WTC11 (cell line): Measurements from ENCODE around the gene YARS1.

Experiments used
- EMX1 ChIP-seq: fragments of 250-450 bp; sonication (Bioruptor Pico); IDR thresholded peaks from 2 replicates; pipeline ENCODE4 v1.8.0; 2021; ENCODE audit warnings: mild to moderate bottlenecking
- FOXJ3 ChIP-seq: sonication (generic); formaldehyde crosslinking; IDR thresholded peaks from 2 replicates; pipeline ENCODE4 v1.9.0; 2021; ENCODE audit warnings: missing genetic modification reagents, mild to moderate bottlenecking, borderline replicate concordance
- FOXK1 ChIP-seq: sonication (generic); formaldehyde crosslinking; IDR thresholded peaks from 2 replicates; pipeline ENCODE4 v1.8.0; 2022; ENCODE audit warnings: mild to moderate bottlenecking, moderate library complexity, missing genetic modification reagents
- NFE2L1 ChIP-seq: sonication (generic); formaldehyde crosslinking; IDR thresholded peaks from 2 replicates; pipeline ENCODE4 v1.8.1; 2023; ENCODE audit warnings: missing genetic modification reagents
- NR1H2 ChIP-seq: sonication (generic); formaldehyde crosslinking; IDR thresholded peaks from 2 replicates; pipeline ENCODE4 v1.9.0; 2021; ENCODE audit warnings: mild to moderate bottlenecking, moderate library complexity, missing genetic modification reagents
- SP1 ChIP-seq: sonication (generic); formaldehyde crosslinking; conservative IDR thresholded peaks from 2 replicates; pipeline ENCODE4 v1.8.1; 2022; ENCODE audit warnings: missing genetic modification reagents
- ZNF138 ChIP-seq: sonication (generic); formaldehyde crosslinking; conservative IDR thresholded peaks from 2 replicates; pipeline ENCODE4 v1.8.1; 2022; ENCODE audit warnings: mild to moderate bottlenecking, moderate library complexity, missing genetic modification reagents
- TF ChIP-seq, protein P1 (sequence below): sonication (generic); formaldehyde crosslinking; conservative IDR thresholded peaks from 2 replicates; pipeline ENCODE4 v1.8.1; 2022; ENCODE audit warnings: mild to moderate bottlenecking, missing genetic modification reagents
- TF ChIP-seq, protein P2 (sequence below): fragments of 200-600 bp; IDR thresholded peaks from 2 replicates; pipeline ENCODE4 v1.8.0; 2022; ENCODE audit warnings: antibody characterized with exemption
- TF ChIP-seq, protein P3 (sequence below): fragments of 250-450 bp; sonication (Bioruptor Pico); IDR thresholded peaks from 2 replicates; pipeline ENCODE4 v2.1.2; 2022; ENCODE audit warnings: mild to moderate bottlenecking, moderate library complexity
- TF ChIP-seq, protein P4 (sequence below): sonication (generic); formaldehyde crosslinking; IDR thresholded peaks from 2 replicates; pipeline ENCODE4 v1.8.1; 2023; ENCODE audit warnings: mild to moderate bottlenecking, missing genetic modification reagents
- TF ChIP-seq, protein P5 (sequence below): fragments of 250-450 bp; sonication (Bioruptor Pico); IDR thresholded peaks from 2 replicates; pipeline ENCODE4 v1.9.0; 2021; ENCODE audit warnings: mild to moderate bottlenecking, borderline replicate concordance

DNA sequence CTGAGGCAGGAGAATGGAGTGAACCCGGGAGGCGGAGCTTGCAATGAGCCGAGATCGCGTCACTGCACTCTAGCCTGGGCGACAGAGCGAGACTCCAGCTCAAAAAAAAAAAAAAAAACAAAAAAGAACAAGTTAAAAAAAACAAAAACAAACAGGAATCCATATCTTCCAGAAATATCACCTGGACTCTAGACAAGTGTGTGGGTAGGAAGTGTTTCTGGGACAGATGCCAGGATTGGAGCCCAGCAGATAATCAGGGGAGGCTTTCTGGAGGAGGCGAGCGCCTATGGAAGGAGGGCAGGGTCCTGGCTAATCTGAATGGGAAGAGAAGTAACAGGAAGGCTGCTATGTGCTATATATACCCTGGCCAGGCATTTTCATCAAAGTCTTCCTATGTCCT is 71.0 kb downstream of the YARS1 start:
- TF ChIP-seq NR1H2 (CRISPR knock-in tag), result no peak
- TF ChIP-seq NFE2L1, result no peak
- TF ChIP-seq, protein P1, sequence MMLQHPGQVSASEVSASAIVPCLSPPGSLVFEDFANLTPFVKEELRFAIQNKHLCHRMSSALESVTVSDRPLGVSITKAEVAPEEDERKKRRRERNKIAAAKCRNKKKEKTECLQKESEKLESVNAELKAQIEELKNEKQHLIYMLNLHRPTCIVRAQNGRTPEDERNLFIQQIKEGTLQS, result no peak
- TF ChIP-seq, protein P2, sequence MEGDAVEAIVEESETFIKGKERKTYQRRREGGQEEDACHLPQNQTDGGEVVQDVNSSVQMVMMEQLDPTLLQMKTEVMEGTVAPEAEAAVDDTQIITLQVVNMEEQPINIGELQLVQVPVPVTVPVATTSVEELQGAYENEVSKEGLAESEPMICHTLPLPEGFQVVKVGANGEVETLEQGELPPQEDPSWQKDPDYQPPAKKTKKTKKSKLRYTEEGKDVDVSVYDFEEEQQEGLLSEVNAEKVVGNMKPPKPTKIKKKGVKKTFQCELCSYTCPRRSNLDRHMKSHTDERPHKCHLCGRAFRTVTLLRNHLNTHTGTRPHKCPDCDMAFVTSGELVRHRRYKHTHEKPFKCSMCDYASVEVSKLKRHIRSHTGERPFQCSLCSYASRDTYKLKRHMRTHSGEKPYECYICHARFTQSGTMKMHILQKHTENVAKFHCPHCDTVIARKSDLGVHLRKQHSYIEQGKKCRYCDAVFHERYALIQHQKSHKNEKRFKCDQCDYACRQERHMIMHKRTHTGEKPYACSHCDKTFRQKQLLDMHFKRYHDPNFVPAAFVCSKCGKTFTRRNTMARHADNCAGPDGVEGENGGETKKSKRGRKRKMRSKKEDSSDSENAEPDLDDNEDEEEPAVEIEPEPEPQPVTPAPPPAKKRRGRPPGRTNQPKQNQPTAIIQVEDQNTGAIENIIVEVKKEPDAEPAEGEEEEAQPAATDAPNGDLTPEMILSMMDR, result no peak
- TF ChIP-seq ZNF138 (CRISPR knock-in tag), result no peak
- TF ChIP-seq, protein P3, sequence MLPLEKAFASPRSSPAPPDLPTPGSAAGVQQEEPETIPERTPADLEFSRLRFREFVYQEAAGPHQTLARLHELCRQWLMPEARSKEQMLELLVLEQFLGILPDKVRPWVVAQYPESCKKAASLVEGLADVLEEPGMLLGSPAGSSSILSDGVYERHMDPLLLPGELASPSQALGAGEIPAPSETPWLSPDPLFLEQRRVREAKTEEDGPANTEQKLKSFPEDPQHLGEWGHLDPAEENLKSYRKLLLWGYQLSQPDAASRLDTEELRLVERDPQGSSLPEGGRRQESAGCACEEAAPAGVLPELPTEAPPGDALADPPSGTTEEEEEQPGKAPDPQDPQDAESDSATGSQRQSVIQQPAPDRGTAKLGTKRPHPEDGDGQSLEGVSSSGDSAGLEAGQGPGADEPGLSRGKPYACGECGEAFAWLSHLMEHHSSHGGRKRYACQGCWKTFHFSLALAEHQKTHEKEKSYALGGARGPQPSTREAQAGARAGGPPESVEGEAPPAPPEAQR (CRISPR knock-in tag), result no peak
- no peak for TF ChIP-seq EMX1 (CRISPR knock-in tag)
- TF ChIP-seq FOXK1, result no peak
- no peak for TF ChIP-seq SP1
- TF ChIP-seq FOXJ3, result no peak
- TF ChIP-seq, protein P4, sequence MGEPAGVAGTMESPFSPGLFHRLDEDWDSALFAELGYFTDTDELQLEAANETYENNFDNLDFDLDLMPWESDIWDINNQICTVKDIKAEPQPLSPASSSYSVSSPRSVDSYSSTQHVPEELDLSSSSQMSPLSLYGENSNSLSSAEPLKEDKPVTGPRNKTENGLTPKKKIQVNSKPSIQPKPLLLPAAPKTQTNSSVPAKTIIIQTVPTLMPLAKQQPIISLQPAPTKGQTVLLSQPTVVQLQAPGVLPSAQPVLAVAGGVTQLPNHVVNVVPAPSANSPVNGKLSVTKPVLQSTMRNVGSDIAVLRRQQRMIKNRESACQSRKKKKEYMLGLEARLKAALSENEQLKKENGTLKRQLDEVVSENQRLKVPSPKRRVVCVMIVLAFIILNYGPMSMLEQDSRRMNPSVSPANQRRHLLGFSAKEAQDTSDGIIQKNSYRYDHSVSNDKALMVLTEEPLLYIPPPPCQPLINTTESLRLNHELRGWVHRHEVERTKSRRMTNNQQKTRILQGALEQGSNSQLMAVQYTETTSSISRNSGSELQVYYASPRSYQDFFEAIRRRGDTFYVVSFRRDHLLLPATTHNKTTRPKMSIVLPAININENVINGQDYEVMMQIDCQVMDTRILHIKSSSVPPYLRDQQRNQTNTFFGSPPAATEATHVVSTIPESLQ (CRISPR knock-in tag), result no peak
- TF ChIP-seq, protein P5, sequence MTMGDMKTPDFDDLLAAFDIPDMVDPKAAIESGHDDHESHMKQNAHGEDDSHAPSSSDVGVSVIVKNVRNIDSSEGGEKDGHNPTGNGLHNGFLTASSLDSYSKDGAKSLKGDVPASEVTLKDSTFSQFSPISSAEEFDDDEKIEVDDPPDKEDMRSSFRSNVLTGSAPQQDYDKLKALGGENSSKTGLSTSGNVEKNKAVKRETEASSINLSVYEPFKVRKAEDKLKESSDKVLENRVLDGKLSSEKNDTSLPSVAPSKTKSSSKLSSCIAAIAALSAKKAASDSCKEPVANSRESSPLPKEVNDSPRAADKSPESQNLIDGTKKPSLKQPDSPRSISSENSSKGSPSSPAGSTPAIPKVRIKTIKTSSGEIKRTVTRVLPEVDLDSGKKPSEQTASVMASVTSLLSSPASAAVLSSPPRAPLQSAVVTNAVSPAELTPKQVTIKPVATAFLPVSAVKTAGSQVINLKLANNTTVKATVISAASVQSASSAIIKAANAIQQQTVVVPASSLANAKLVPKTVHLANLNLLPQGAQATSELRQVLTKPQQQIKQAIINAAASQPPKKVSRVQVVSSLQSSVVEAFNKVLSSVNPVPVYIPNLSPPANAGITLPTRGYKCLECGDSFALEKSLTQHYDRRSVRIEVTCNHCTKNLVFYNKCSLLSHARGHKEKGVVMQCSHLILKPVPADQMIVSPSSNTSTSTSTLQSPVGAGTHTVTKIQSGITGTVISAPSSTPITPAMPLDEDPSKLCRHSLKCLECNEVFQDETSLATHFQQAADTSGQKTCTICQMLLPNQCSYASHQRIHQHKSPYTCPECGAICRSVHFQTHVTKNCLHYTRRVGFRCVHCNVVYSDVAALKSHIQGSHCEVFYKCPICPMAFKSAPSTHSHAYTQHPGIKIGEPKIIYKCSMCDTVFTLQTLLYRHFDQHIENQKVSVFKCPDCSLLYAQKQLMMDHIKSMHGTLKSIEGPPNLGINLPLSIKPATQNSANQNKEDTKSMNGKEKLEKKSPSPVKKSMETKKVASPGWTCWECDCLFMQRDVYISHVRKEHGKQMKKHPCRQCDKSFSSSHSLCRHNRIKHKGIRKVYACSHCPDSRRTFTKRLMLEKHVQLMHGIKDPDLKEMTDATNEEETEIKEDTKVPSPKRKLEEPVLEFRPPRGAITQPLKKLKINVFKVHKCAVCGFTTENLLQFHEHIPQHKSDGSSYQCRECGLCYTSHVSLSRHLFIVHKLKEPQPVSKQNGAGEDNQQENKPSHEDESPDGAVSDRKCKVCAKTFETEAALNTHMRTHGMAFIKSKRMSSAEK, result no peak
